Measurements from ENCODE around the gene GPM6B. TPM values are rescaled to one million over a fixed set of nuclear protein-coding genes. Genes with fewer than 3 reads are reported as not detected.

The GPM6B gene
- 0.08 to 0.14 TPM (median 0.14 TPM) in 3 of 5 replicates, not detected in the others for total RNA-seq (2022; extraction: Qiagen RNA extraction; ENCODE audit: low read depth)

GRCh38 chrX:13816643-13817627 is at the start of gene GPM6B:
GPM6B (minus strand) TSS chrX:13817093; CDS start chrX:13816904, 189 bp downstream.

GRCh38 chrX:13734278-13735172 is 82.4 kb downstream of the GPM6B start, which contains the start of the genes OFD1 and TRAPPC2:
OFD1 (plus strand) TSS chrX:13734748; CDS start chrX:13735072, 324 bp downstream.
TRAPPC2 (minus strand) TSS chrX:13734620; CDS start chrX:13719963, 14,657 bp downstream.

Other genes with a start within 250 kb of the GPM6B start
- gene EGFL6, start 247.5 kb downstream of the GPM6B start, total RNA-seq (2022; extraction: Qiagen RNA extraction; ENCODE audit: low read depth): 0.05 to 0.06 TPM in 2 of 5 replicates, not detected in the others
- gene TCEANC, start 164.0 kb downstream of the GPM6B start, total RNA-seq (2022; extraction: Qiagen RNA extraction; ENCODE audit: low read depth): 0.51 to 0.91 TPM (median 0.64 TPM) in 5 replicates
- 29.9 to 35.4 TPM (median 34.6 TPM) in 5 replicates for gene RAB9A, start 128.0 kb downstream of the GPM6B start, total RNA-seq (2022; extraction: Qiagen RNA extraction; ENCODE audit: low read depth)
- gene TRAPPC2, start 82.5 kb downstream of the GPM6B start, total RNA-seq (2022; extraction: Qiagen RNA extraction; ENCODE audit: low read depth): 6.4 to 9.3 TPM (median 7.7 TPM) in 5 replicates
- 11.9 to 12.8 TPM (median 12.3 TPM) in 5 replicates for gene OFD1, start 82.3 kb downstream of the GPM6B start, total RNA-seq (2022; extraction: Qiagen RNA extraction; ENCODE audit: low read depth)
- gene GEMIN8, start 212.8 kb upstream of the GPM6B start, total RNA-seq (2022; extraction: Qiagen RNA extraction; ENCODE audit: low read depth): 7.5 to 12.2 TPM (median 10.2 TPM) in 5 replicates

Measured in A549 treated with GW870086 at 1 μM for 4 hours (cell line).